Measurements from ENCODE around the gene FAN1.

The FAN1 gene

GRCh38 chr15:30954674-30955073 is 51.0 kb downstream of the FAN1 start:
- no peak overlapping the region for H3K4me3 ChIP-seq (ENCODE audit: low read length)
- no peak for TF ChIP-seq CTCF (conservative IDR thresholded peaks at IDR 0.05; ENCODE audit: low read length)
- no peak for DNase-seq (ENCODE audit: low read depth)

DNA sequence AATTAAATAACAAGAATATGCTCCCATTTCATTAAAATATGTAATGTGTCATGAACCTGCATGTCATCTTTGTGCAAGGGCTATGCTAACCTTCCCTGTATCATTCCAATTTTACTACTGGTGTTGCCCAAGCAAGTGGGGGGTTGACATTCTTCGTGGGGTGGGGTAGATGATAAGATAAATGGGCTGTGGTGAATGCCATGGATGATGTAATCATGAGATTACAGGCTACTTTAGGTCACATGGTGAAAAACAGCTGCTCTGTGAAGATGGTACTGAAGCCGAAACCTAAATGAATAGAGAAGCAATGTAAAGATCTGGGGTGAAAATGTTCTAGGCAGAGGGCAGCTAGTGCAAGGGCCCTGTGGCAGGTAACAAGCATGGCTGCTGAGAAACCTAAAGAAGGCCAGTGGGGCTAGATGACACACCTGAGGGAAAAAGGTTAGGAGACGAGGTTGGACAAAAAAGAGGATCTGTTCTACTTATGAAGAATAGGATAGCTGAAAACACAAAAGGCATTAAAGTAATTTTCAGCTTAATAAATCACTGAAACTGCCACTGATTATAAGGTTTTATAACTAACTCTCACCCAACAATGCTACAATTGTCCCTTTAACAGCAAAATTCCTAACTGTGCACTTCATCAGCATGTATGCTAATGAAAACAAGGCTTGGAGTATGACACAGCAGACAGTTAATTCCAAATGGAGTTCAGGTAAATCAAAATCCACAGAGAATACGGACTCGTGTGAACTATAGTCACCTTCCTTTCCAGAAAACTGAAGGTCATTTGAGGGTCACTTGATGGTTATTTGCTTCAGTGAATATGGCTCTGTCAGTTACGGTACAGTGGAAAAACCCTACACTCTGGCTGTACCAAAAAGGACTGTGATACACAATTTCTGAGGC is 52.8 kb downstream of the FAN1 start:
- TF ChIP-seq CTCF (conservative IDR thresholded peaks at IDR 0.05; ENCODE audit: low read length), result no peak
- H3K4me3 ChIP-seq (ENCODE audit: low read length), result no peak overlapping the region
- DNase-seq (ENCODE audit: low read depth), result peak; percentile 30

GRCh38 chr15:30958219-30958618 is 54.5 kb downstream of the FAN1 start:
- no peak for TF ChIP-seq CTCF (conservative IDR thresholded peaks at IDR 0.05; ENCODE audit: low read length)
- no peak overlapping the region for H3K4me3 ChIP-seq (ENCODE audit: low read length)
- peak; percentile 16 for DNase-seq (ENCODE audit: low read depth)

DNA sequence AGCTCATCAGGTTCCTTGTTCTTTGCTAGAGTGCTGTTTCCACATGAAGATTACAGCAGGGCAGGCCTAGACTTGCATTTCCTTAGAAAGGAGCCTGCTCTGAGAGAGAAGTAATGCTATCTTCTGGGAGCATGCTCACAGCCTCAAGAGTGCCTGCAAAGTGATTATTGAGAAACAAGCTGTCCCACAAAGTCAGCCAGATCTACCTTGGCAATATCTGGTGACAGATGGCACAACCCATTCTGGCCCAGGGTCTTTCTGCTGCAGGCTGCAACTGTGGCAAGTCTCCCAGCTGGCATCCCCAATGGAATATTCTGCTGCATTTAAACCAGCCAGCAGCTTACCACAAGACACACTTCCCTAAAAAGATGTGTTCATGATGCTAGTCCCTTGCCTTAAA is 58.4 kb downstream of the FAN1 start:
- no peak for DNase-seq (ENCODE audit: low read depth)
- no peak for TF ChIP-seq CTCF (conservative IDR thresholded peaks at IDR 0.05; ENCODE audit: low read length)
- no peak overlapping the region for H3K4me3 ChIP-seq (ENCODE audit: low read length)

DNA sequence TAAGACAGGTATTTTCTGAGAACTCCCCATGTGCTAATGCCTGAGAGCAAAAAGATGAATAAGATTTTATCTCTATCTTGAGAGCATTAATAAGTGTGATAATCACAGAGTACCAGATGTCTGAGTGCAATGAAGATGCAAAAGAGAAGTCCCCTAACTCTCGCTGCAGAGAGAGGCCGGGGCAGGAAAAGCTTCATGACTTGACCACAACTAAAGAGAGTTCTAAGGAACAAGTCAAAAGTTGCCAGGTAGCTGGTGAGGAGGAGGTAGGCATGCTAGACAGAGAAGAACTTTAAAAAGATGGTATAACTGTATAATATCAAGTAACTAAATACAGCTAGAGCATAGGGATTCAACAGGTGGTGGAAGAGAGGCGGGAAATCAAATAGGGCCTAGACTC is 58.9 kb downstream of the FAN1 start:
- TF ChIP-seq CTCF (conservative IDR thresholded peaks at IDR 0.05; ENCODE audit: low read length), result no peak
- no peak for DNase-seq (ENCODE audit: low read depth)
- H3K4me3 ChIP-seq (ENCODE audit: low read length), result no peak overlapping the region

DNA sequence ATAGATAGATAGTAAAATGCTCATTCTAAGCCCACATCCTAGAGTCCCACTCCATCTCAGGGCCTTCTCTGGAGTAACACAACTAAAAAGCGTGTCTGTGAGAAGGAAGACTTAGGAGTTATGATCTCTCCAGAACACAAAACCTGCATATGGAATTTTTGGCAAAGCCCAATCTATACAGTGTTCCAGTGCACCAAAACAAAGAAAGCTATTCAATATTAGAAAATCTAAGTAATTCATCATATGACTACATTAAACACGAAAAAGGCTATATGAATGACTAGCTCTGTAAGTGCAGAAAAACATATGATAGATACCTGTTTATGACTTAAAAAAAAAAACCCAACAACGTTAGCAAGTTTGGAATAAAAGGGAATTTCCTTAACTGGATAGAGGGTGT is 60.0 kb downstream of the FAN1 start:
- TF ChIP-seq CTCF (conservative IDR thresholded peaks at IDR 0.05; ENCODE audit: low read length), result no peak
- H3K4me3 ChIP-seq (ENCODE audit: low read length), result no peak overlapping the region
- no peak for DNase-seq (ENCODE audit: low read depth)

- no peak overlapping the region for H3K4me3 ChIP-seq (ENCODE audit: low read length)
Measured at GRCh38 chr15:30969724-30970123, 66.0 kb downstream of the FAN1 start.

More at GRCh38 chr15:30969724-30970123, 66.0 kb downstream of the FAN1 start:
- DNase-seq (ENCODE audit: low read depth), result no peak
- no peak for TF ChIP-seq CTCF (conservative IDR thresholded peaks at IDR 0.05; ENCODE audit: low read length)
